Upper lobe of right lung (tissue), 1 donor: ENCODE results near the gene PLEKHO1. TPM values are rescaled to one million over a fixed set of nuclear protein-coding genes. Genes with fewer than 3 reads are reported as not detected.
"Not testable (repeated sequence)": the region's sequence is repeated elsewhere in the genome, so short reads cannot be mapped to it uniquely, and the experiment has no call there.

Experiments
- ATAC-seq: fragments of 200-7000 bp; cut with Tn5 transposase; one replicate; pipeline ENCODE4 v1.9.1; 2020; ENCODE audit warnings: mild to moderate bottlenecking, moderate library complexity
- DNase-seq: peaks from one replicate; pipeline ENCODE4 v3.0.0-alpha.2; 2020
- H3K27ac ChIP-seq: fragments of 200-600 bp; one replicate; pipeline ENCODE4 v1.8.0; 2022
- H3K27me3 ChIP-seq: fragments of 200-600 bp; one replicate; pipeline ENCODE4 v1.8.0; 2022; ENCODE audit warnings: mild to moderate bottlenecking
- H3K36me3 ChIP-seq: fragments of 200-600 bp; one replicate; pipeline ENCODE4 v1.8.0; 2022
- H3K4me1 ChIP-seq: fragments of 200-600 bp; one replicate; pipeline ENCODE4 v1.8.0; 2022
- H3K4me3 ChIP-seq: fragments of 200-600 bp; one replicate; pipeline ENCODE4 v1.8.0; 2022; ENCODE audit warnings: mild to moderate bottlenecking
- H3K9me3 ChIP-seq: fragments of 200-600 bp; one replicate; pipeline ENCODE4 v1.8.0; 2022
- CTCF ChIP-seq: fragments of 200-600 bp; IDR thresholded peaks from one replicate; pipeline ENCODE4 v1.8.0; 2022; ENCODE audit warnings: antibody characterized with exemption
- intact Hi-C: fragments of 100-400 bp; cut with DNase I; formaldehyde crosslinking; loops from one replicate; pipeline ENCODE4 v1.11.0; 2022
- total RNA-seq: library from RNA; stranded (reverse); fragmentation: NEBNext Ultra II Directional; extraction: Animal tissue kit (Norgen Biotek cat#: 25700); gene quantifications from one replicate; pipeline ENCODE4 v1.2.1, GENCODE V29; 2021
- donor health status: DM: no; HTN: yes; CAD: no; lungs with severe emphysema.

The PLEKHO1 gene
- total RNA-seq, 1 donor from 2014 or later = 44.5 TPM

DNA sequence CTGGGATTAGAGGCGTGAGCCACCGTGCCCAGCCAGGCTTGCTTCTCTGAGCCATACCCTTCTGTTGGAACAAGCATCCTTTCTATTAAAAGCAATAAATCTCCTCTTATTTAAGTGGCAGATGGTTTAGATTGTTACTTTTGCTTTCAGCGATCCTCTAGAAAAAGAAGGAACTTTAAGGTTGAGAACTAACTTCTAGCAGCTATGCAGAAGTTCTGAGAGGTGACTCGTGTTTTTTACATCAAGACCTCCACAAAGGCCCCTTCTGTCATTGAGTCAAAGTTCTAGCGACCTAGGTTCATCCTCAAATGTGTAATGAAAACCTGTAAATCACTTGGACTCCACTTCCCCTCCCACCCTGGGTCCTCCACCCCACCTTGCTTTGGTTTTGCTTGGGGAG lies 30.8 kb downstream of the PLEKHO1 start:
- Histone ChIP-seq H3K4me3 (no peak overlapping the region), H3K36me3 (no peaks in the 10 kb centered on the region), H3K4me1 (no peaks in the 10 kb centered on the region), H3K9me3 (no peaks in the 10 kb centered on the region), H3K27me3 (no peaks in the 10 kb centered on the region), H3K27ac (no peak overlapping the region)
- intact Hi-C loops = no loop called here
- no peak for ATAC-seq
- no peak for TF ChIP-seq CTCF
- no peak for DNase-seq

GRCh38 chr1:150182247-150182646 lies 32.5 kb downstream of the PLEKHO1 start:
- intact Hi-C loops = no loop called here
- Histone ChIP-seq H3K9me3 (no peaks in the 10 kb centered on the region), H3K4me3 (no peak overlapping the region), H3K36me3 (no peaks in the 10 kb centered on the region), H3K4me1 (peaks cover 4% of the 10 kb centered on the region), H3K27me3 (no peaks in the 10 kb centered on the region), H3K27ac (no peak overlapping the region)
- ATAC-seq (no peak), DNase-seq (no peak)
- no peak for TF ChIP-seq CTCF

DNA sequence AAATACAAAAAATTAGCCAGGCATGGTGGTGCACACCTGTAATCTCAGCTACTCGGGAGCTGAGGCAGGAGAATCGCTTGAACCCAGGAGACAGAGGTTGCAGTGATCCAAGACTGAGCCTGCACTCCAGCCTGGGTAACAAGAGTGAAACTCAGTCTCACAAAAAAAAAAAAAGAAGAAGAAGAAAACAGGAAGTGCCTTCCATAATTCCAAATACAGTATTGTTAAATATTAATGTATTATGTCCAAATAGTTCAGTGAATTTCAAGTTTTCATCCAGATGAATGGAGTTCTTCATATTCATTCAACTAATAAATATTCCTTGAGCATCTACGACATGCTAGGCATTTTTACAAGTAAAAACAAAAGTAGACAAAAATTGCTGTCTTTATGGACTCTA lies 33.3 kb downstream of the PLEKHO1 start:
- H3K36me3 ChIP-seq = no peaks in the 10 kb centered on the region
- TF ChIP-seq CTCF = no peak

GRCh38 chr1:150185481-150185880 lies 35.8 kb downstream of the PLEKHO1 start:
- DNase-seq (no peak), ATAC-seq (no peak)
- Histone ChIP-seq H3K4me1 (peaks cover 9% of the 10 kb centered on the region), H3K4me3 (no peak overlapping the region), H3K9me3 (no peaks in the 10 kb centered on the region), H3K36me3 (no peaks in the 10 kb centered on the region), H3K27ac (no peak overlapping the region), H3K27me3 (no peaks in the 10 kb centered on the region)
- intact Hi-C loops = no loop called here
- no peak for TF ChIP-seq CTCF

More for the DNA sequence above, 33.3 kb downstream of the PLEKHO1 start:
- no peaks in the 10 kb centered on the region for H3K9me3 ChIP-seq
- no peak overlapping the region for H3K27ac ChIP-seq
- H3K4me3 ChIP-seq = no peak overlapping the region
- intact Hi-C loops = no loop called here
- ATAC-seq (no peak), DNase-seq (no peak)
- no peaks in the 10 kb centered on the region for H3K27me3 ChIP-seq
- peaks cover 9% of the 10 kb centered on the region for H3K4me1 ChIP-seq

DNA sequence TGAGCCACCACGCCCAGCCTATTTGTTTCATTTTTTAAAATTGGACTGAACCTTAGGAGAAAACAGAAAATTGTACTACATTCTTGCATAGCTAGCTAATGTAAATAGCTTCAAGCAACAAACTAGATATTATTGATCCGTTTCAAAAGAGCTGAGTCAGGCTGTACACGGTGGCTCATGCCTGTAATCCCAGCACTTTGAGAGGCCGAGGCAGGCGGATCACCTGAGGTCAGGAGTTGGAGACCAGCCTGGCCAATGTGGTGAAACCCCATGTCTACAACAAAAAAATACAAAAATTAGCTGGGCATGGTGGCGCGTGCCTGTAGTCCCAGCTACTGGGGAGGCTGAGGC lies 36.7 kb downstream of the PLEKHO1 start:
- H3K4me1 ChIP-seq, DNase-seq, H3K36me3 ChIP-seq, intact Hi-C loops, H3K27me3 ChIP-seq, ATAC-seq, H3K9me3 ChIP-seq, H3K27ac ChIP-seq: not testable (repeated sequence)
- H3K4me3 ChIP-seq = peak overlapping the region; percentile 8

GRCh38 chr1:150186789-150187559 lies 37.3 kb downstream of the PLEKHO1 start:
- ATAC-seq (peak; percentile 80), DNase-seq (no peak)
- peak overlapping the region; percentile 45 for H3K27ac ChIP-seq
- intact Hi-C loops = no loop called here
- H3K4me1 ChIP-seq = peaks cover 9% of the 10 kb centered on the region
- no peaks in the 10 kb centered on the region for H3K27me3 ChIP-seq
- H3K4me3 ChIP-seq = peak overlapping the region; percentile 8
- no peaks in the 10 kb centered on the region for H3K36me3 ChIP-seq
- H3K9me3 ChIP-seq = no peaks in the 10 kb centered on the region
- peak; percentile 59 for TF ChIP-seq CTCF
